H1 (cell line): ENCODE measurements around the gene CMTR2. TPM values are rescaled to one million over a fixed set of nuclear protein-coding genes. Genes with fewer than 3 reads are reported as not detected.
A peak's percentile ranks its signal among the peaks of the same experiment; 100 is the strongest.

ENCODE experiments used
- ATF2 ChIP-seq: IDR thresholded peaks from 2 replicates; pipeline ENCODE4 v1.6.1; 2012; ENCODE audit warnings: low read length, inconsistent platforms
- CBX5 ChIP-seq: fragments of 300-800, 300-1000 bp; sonication (generic); IDR thresholded peaks from 2 replicates; pipeline ENCODE4 v1.7.1; 2016; ENCODE audit warnings: antibody characterized with exemption, low read length, low read depth
- CBX8 ChIP-seq: fragments of 300-800, 300-1000 bp; sonication (generic); IDR thresholded peaks from 2 replicates; pipeline ENCODE4 v1.7.1; 2016; ENCODE audit warnings: low read depth, low read length, borderline replicate concordance
- CHD2 ChIP-seq: IDR thresholded peaks from 2 replicates; pipeline ENCODE4 v1.6.1; 2012; ENCODE audit warnings: low read length, improper control_type of control experiment
- CREB1 ChIP-seq: IDR thresholded peaks from 2 replicates; pipeline ENCODE4 v1.6.1; 2012; ENCODE audit warnings: inconsistent platforms
- EGR1 ChIP-seq: IDR thresholded peaks from 2 replicates; pipeline ENCODE4 v1.6.1; 2011; ENCODE audit warnings: low read depth, low read length, borderline replicate concordance
- EZH2 ChIP-seq: fragments of 200-600 bp; sonication (generic); IDR thresholded peaks from 2 replicates; pipeline ENCODE4 v1.7.1; 2012; ENCODE audit warnings: low read depth, mild to moderate bottlenecking, moderate library complexity, low read length, inconsistent platforms; ENCODE audit not compliant: severe bottlenecking
- FOSL1 ChIP-seq: IDR thresholded peaks from 2 replicates; pipeline ENCODE4 v1.6.1; 2011; ENCODE audit warnings: mild to moderate bottlenecking, low read depth, low read length, moderate library complexity; ENCODE audit not compliant: insufficient read depth
- JUN ChIP-seq: IDR thresholded peaks from 2 replicates; pipeline ENCODE4 v1.6.1; 2011; ENCODE audit warnings: low read depth, mild to moderate bottlenecking, improper control_type of control experiment, low read length
- JUND ChIP-seq: IDR thresholded peaks from 2 replicates; pipeline ENCODE4 v1.6.1; 2011; ENCODE audit warnings: mild to moderate bottlenecking, improper control_type of control experiment, low read length
- MAX ChIP-seq: IDR thresholded peaks from 2 replicates; pipeline ENCODE4 v1.6.1; 2012; ENCODE audit warnings: inconsistent platforms
- NANOG ChIP-seq: IDR thresholded peaks from 2 replicates; pipeline ENCODE4 v1.6.1; 2011; ENCODE audit warnings: low read length, low read depth, mild to moderate bottlenecking, inconsistent platforms; ENCODE audit not compliant: insufficient read depth, poor library complexity, severe bottlenecking
- POLR2A ChIP-seq, 2 experiments: IDR thresholded peaks; 1 replicate in 1 of 2; 2 replicates in 1 of 2; pipeline ENCODE4 v1.6.1; 2011; ENCODE audit warnings: low read depth in 2 of 2, low read length in 2 of 2, mild to moderate bottlenecking in 2 of 2; ENCODE audit errors: control extremely low read depth in 1 of 2
- POLR2AphosphoS5 ChIP-seq: IDR thresholded peaks from 2 replicates; pipeline ENCODE4 v1.6.1; 2011; ENCODE audit warnings: low read depth, low read length
- POU5F1 ChIP-seq: IDR thresholded peaks from 2 replicates; pipeline ENCODE4 v1.6.1; 2011; ENCODE audit warnings: low read depth, mild to moderate bottlenecking, low read length, moderate library complexity
- RBBP5 ChIP-seq: IDR thresholded peaks from 2 replicates; pipeline ENCODE4 v1.7.1; 2012; ENCODE audit warnings: low read depth, mild to moderate bottlenecking, inconsistent platforms, low read length, moderate library complexity, borderline replicate concordance
- SAP30 ChIP-seq: fragments of 300-600 bp; sonication (generic); IDR thresholded peaks from 2 replicates; pipeline ENCODE4 v1.7.1; 2012; ENCODE audit warnings: low read length, moderate library complexity, mild to moderate bottlenecking, inconsistent platforms; ENCODE audit not compliant: insufficient read depth, insufficient replicate concordance
- SIN3A ChIP-seq, 2 experiments: IDR thresholded peaks in 1 of 2; conservative IDR thresholded peaks in 1 of 2; 2 replicates each; pipeline ENCODE4 v1.6.1; 2011 to 2012; ENCODE audit warnings: low read length in 2 of 2, improper control_type of control experiment in 1 of 2, low read depth in 1 of 2, mild to moderate bottlenecking in 1 of 2
- SIX5 ChIP-seq: IDR thresholded peaks from 2 replicates; pipeline ENCODE4 v1.6.1; 2011; ENCODE audit warnings: mild to moderate bottlenecking, low read depth, low read length
- SP1 ChIP-seq: IDR thresholded peaks from 2 replicates; pipeline ENCODE4 v1.6.1; 2011; ENCODE audit warnings: low read depth, low read length
- SUZ12 ChIP-seq: fragments of 200-600 bp; sonication (generic); IDR thresholded peaks from 2 replicates; pipeline ENCODE4 v1.6.1; 2012; ENCODE audit warnings: mild to moderate bottlenecking, inconsistent platforms, low read length, moderate library complexity, mixed read lengths
- TAF7 ChIP-seq: optimal IDR thresholded peaks from 2 replicates; pipeline ENCODE3; 2011; ENCODE audit warnings: low read depth, mild to moderate bottlenecking, inconsistent platforms, low read length, moderate library complexity, borderline replicate concordance
- polyA plus RNA-seq, 7 experiments: library from polyadenylated mRNA; depleted of rRNA in 3 of 7; stranded (reverse) in 5 of 7; unstranded in 2 of 7; fragments of >200 nt in 5 of 7; fragments of 200-250 nt in 2 of 7; gene quantifications; 1 replicate in 5 of 7; 2 replicates in 1 of 7; 4 replicates in 1 of 7; pipeline versions ENCODE4 v1.2.1 to v1.2.3, GENCODE V29; 2011 to 2013; ENCODE audit warnings: missing spikeins in 2 of 7, mixed read lengths in 2 of 7
- total RNA-seq: library from RNA; stranded (reverse); fragmentation: NEBNext Ultra II Directional; extraction: Animal tissue kit (Norgen Biotek cat#: 25700); gene quantifications from 2 replicates; pipeline ENCODE4 v1.2.1, GENCODE V29; 2021

The CMTR2 gene
- total and polyA plus RNA-seq, 2 of the 8 experiments (the other 6 are each of a cell fraction or from before 2014, with no cell fraction given) = 8.5 to 12.8 TPM

- TF ChIP-seq JUND (no peak), POLR2A (IDR thresholded peaks at IDR 0.05; ENCODE audit: control extremely low read depth in 1 of 2, low read depth in 2 of 2, low read length in 2 of 2) (peak in 1 of 2 experiments; percentile 95; a peak in 2 of 3 replicates), SIN3A (conservative IDR thresholded peaks at IDR 0.05 in 1 of 2, IDR thresholded peaks at IDR 0.05 in 1 of 2; ENCODE audit: low read depth in 1 of 2, low read length in 2 of 2) (peak; percentile 41 to 75; a peak in 2 of 4 replicates), CREB1 (no peak), FOSL1 (no peak), CBX8 (no peak), POLR2AphosphoS5 (peak; percentile 92), SIX5 (no peak), EGR1 (peak; percentile 54; the same call in 1 of the 2 replicates), ATF2 (no peak), MAX (peak; percentile 97), POU5F1 (no peak), CHD2 (no peak), NANOG (no peak), CBX5 (no peak), SP1 (no peak), SUZ12 (no peak), RBBP5 (peak; percentile 28; the same call in 1 of the 2 replicates), JUN (no peak), EZH2 (no peak), TAF7 (peak; percentile 66), SAP30 (peak; percentile 31)
Measured at GRCh38 chr16:71288890-71289731, at the start of gene CMTR2 (continued).
